ENCODE measurements around the gene H19.

GRCh38 chr11:1946812-1947484 is 50.7 kb downstream of the H19 start, which contains the start of gene MRPL23:
- TF ChIP-seq EZH2 (IDR thresholded peaks at IDR 0.05; ENCODE audit: borderline replicate concordance, low read depth, low read length, severe bottlenecking) (no peak), CTCF (IDR thresholded peaks at IDR 0.05; ENCODE audit: borderline replicate concordance, extremely low read depth, low read length, poor library complexity, severe bottlenecking) (no peak)
